Smooth muscle cell (in vitro differentiated cells): Measurements from ENCODE around the gene SNX25. TPM values are rescaled to one million over a fixed set of nuclear protein-coding genes. Genes with fewer than 3 reads are reported as not detected.
"Not testable (repeated sequence)": the region's sequence is repeated elsewhere in the genome, so short reads cannot be mapped to it uniquely, and the experiment has no call there.

ENCODE experiments used
- DNase-seq: peaks from one replicate; lab custom pipeline; 2025; ENCODE audit not compliant: unreplicated experiment; lab: John Stamatoyannopoulos, UW
- H2AFZ ChIP-seq: fragments of 200-600 bp; sonication (generic); 2 replicates; pipeline ENCODE4 v1.6.0; 2016; ENCODE audit warnings: antibody characterized with exemption, low read depth, mild to moderate bottlenecking
- H3F3A ChIP-seq: fragments of 200-600 bp; sonication (generic); 2 replicates; pipeline ENCODE4 v1.6.0; 2017; ENCODE audit warnings: antibody characterized with exemption, low read depth
- H3K27ac ChIP-seq: fragments of 200-600 bp; sonication (generic); 2 replicates; pipeline ENCODE4 v1.5.1; 2016; ENCODE audit warnings: low read depth, mild to moderate bottlenecking
- H3K27me3 ChIP-seq: fragments of 200-600 bp; sonication (generic); 2 replicates; pipeline ENCODE4 v1.6.1; 2016; ENCODE audit warnings: low read depth, mild to moderate bottlenecking
- H3K36me3 ChIP-seq: fragments of 200-600 bp; sonication (generic); 2 replicates; pipeline ENCODE4 v1.5.1; 2016; ENCODE audit warnings: low read depth
- H3K4me1 ChIP-seq: fragments of 200-600 bp; sonication (generic); 2 replicates; pipeline ENCODE4 v1.5.1; 2016; ENCODE audit warnings: low read depth
- H3K4me2 ChIP-seq: fragments of 200-600 bp; sonication (generic); 2 replicates; pipeline ENCODE4 v1.6.0; 2016; ENCODE audit warnings: mild to moderate bottlenecking
- H3K4me3 ChIP-seq: fragments of 200-600 bp; sonication (generic); 2 replicates; pipeline ENCODE4 v1.5.1; 2016; ENCODE audit warnings: mild to moderate bottlenecking
- H3K79me2 ChIP-seq: fragments of 200-600 bp; sonication (generic); 2 replicates; pipeline ENCODE4 v1.6.0; 2016; ENCODE audit warnings: low read depth, mild to moderate bottlenecking
- H3K9ac ChIP-seq: fragments of 200-600 bp; sonication (generic); 2 replicates; pipeline ENCODE4 v1.6.0; 2016; ENCODE audit warnings: low read depth
- H3K9me3 ChIP-seq: fragments of 200-600 bp; sonication (generic); replicated peaks from 2 replicates; pipeline ENCODE4 v1.5.1; 2016; ENCODE audit warnings: low read depth
- H4K20me1 ChIP-seq: fragments of 200-600 bp; sonication (generic); 2 replicates; pipeline ENCODE4 v1.6.0; 2016; ENCODE audit warnings: low read depth
- CTCF ChIP-seq: fragments of 200-600 bp; sonication (generic); IDR thresholded peaks from 2 replicates; pipeline ENCODE4 v1.5.1; 2017; ENCODE audit warnings: borderline replicate concordance, mild to moderate bottlenecking, antibody characterized with exemption; ENCODE audit not compliant: insufficient read depth, poor library complexity, severe bottlenecking
- WGBS: methylation state at CpG from one replicate; pipeline ENCODE4 v1.1.7; 2016; ENCODE audit warnings: low lambda C conversion rate; 5-methylcytosine and 5-hydroxymethylcytosine counted together
- polyA plus RNA-seq: library from polyadenylated mRNA; unstranded; fragments of >200 nt; fragmentation: Nextera tagmentation; extraction: Ambion mirVana; gene quantifications from 2 replicates; pipeline ENCODE4 v1.2.1, GENCODE V29; 2016
- total RNA-seq: library from RNA; depleted of rRNA; stranded (reverse); fragments of >200 nt; gene quantifications from 2 replicates; pipeline ENCODE4 v1.2.3, GENCODE V29; 2014

SNX25 gene
- total and polyA plus RNA-seq, 2 experiments from 2014 or later, result 12.3 to 23.6 TPM

GRCh38 chr4:185238215-185238681 lies 28.9 kb downstream of the SNX25 start:
- no peaks in the 10 kb centered on the region for H3K27me3 ChIP-seq
- H3K4me1 ChIP-seq, result no peaks in the 10 kb centered on the region
- no peak overlapping the region for H3K4me2 ChIP-seq
- DNase-seq, result no peak
- peak overlapping the region; percentile 56 for H3K27ac ChIP-seq
- WGBS, result 76% methylated on average over 5 of the region's 5 CpGs
- no peaks in the 10 kb centered on the region for H3F3A ChIP-seq
- H3K9me3 ChIP-seq, result no peaks in the 10 kb centered on the region
- peaks cover 18% of the 10 kb centered on the region for H4K20me1 ChIP-seq
- no peak for TF ChIP-seq CTCF
- no peaks in the 10 kb centered on the region for H3K36me3 ChIP-seq
- no peak overlapping the region for H3K9ac ChIP-seq
- H3K4me3 ChIP-seq, result no peak overlapping the region
- H2AFZ ChIP-seq, result no peak overlapping the region
- peaks cover 50% of the 10 kb centered on the region for H3K79me2 ChIP-seq

- H3K27ac ChIP-seq, result peak overlapping the region; percentile 56
Measured at GRCh38 chr4:185238750-185239149, 29.4 kb downstream of the SNX25 start.

GRCh38 chr4:185240486-185240885 lies 31.1 kb downstream of the SNX25 start:
- H3K4me3 ChIP-seq, H3K4me2 ChIP-seq, H3K36me3 ChIP-seq, H3K9me3 ChIP-seq, H3K27me3 ChIP-seq, H3K4me1 ChIP-seq, H3K9ac ChIP-seq, H3F3A ChIP-seq, H2AFZ ChIP-seq, H3K27ac ChIP-seq, DNase-seq: not testable (repeated sequence)
- Histone ChIP-seq H3K79me2 (peaks cover 53% of the 10 kb centered on the region), H4K20me1 (peaks cover 20% of the 10 kb centered on the region)
- no CpG with 5 or more reads among the region's 32 CpGs for WGBS

More at GRCh38 chr4:185238750-185239149, 29.4 kb downstream of the SNX25 start:
- Histone ChIP-seq H3K9ac (no peak overlapping the region), H3K9me3 (no peaks in the 10 kb centered on the region), H2AFZ (no peak overlapping the region), H3F3A (no peaks in the 10 kb centered on the region), H3K4me1 (no peaks in the 10 kb centered on the region), H3K4me2 (no peak overlapping the region), H3K79me2 (peaks cover 51% of the 10 kb centered on the region), H4K20me1 (peaks cover 17% of the 10 kb centered on the region), H3K36me3 (no peaks in the 10 kb centered on the region), H3K4me3 (no peak overlapping the region), H3K27me3 (no peaks in the 10 kb centered on the region)
- no peak for TF ChIP-seq CTCF
- whole genome bisulfite sequencing, result 96% methylated on average over 4 of the region's 4 CpGs
- DNase-seq, result no peak

GRCh38 chr4:185242749-185243533 lies 33.5 kb downstream of the SNX25 start:
- Histone ChIP-seq H3K9ac (no peak overlapping the region), H3K36me3 (no peaks in the 10 kb centered on the region), H2AFZ (no peak overlapping the region), H3K79me2 (peaks cover 54% of the 10 kb centered on the region), H4K20me1 (peaks cover 12% of the 10 kb centered on the region), H3K9me3 (no peaks in the 10 kb centered on the region), H3K4me1 (no peaks in the 10 kb centered on the region), H3K27me3 (no peaks in the 10 kb centered on the region), H3K4me2 (no peak overlapping the region), H3K4me3 (no peak overlapping the region), H3F3A (no peaks in the 10 kb centered on the region), H3K27ac (no peak overlapping the region)
- no peak for DNase-seq
- 97% methylated on average over 6 of the region's 6 CpGs for WGBS
- TF ChIP-seq CTCF, result no peak
